GM23338 (cell line): ENCODE results near the gene FMN1. TPM values are rescaled to one million over a fixed set of nuclear protein-coding genes. Genes with fewer than 3 reads are reported as not detected.

ENCODE experiments used
- ATAC-seq: fragments of 200-7000 bp; cut with Tn5 transposase; 3 replicates; pipeline ENCODE4 v1.9.1; 2020
- DNase-seq: peaks from one replicate; pipeline ENCODE4 v3.0.0-alpha.2; 2015; ENCODE audit warnings: low spot score
- H2AFZ ChIP-seq: fragments of 200-600 bp; sonication (generic); 2 replicates; pipeline ENCODE4 v1.8.0; 2016; ENCODE audit warnings: antibody characterized with exemption, mild to moderate bottlenecking, moderate library complexity
- H3F3A ChIP-seq: fragments of 200-600 bp; sonication (generic); replicated peaks from 2 replicates; pipeline ENCODE4 v1.8.0; 2017; ENCODE audit warnings: antibody characterized with exemption, mixed run types, low read depth
- H3K27ac ChIP-seq: fragments of 200-600 bp; sonication (generic); 2 replicates; pipeline ENCODE4 v1.6.1; 2016; ENCODE audit warnings: low read depth
- H3K27me3 ChIP-seq: fragments of 200-600 bp; sonication (generic); 2 replicates; pipeline ENCODE4 v1.8.0; 2016; ENCODE audit warnings: mild to moderate bottlenecking, mixed run types, moderate library complexity; ENCODE audit not compliant: insufficient read depth
- H3K36me3 ChIP-seq: fragments of 200-600 bp; sonication (generic); 2 replicates; pipeline ENCODE4 v1.8.0; 2016; ENCODE audit warnings: mild to moderate bottlenecking; ENCODE audit not compliant: insufficient read depth
- H3K4me1 ChIP-seq: fragments of 200-600 bp; sonication (generic); 2 replicates; pipeline ENCODE4 v1.8.0; 2016; ENCODE audit warnings: mild to moderate bottlenecking, moderate library complexity; ENCODE audit not compliant: insufficient read depth
- H3K4me2 ChIP-seq: fragments of 200-600 bp; sonication (generic); 2 replicates; pipeline ENCODE4 v1.7.1; 2017; ENCODE audit warnings: mixed run types
- H3K4me3 ChIP-seq: fragments of 200-600 bp; sonication (generic); 2 replicates; pipeline ENCODE4 v1.6.1; 2016; ENCODE audit warnings: mixed run types
- H3K79me2 ChIP-seq: fragments of 200-600 bp; sonication (generic); replicated peaks from 2 replicates; pipeline ENCODE4 v1.8.0; 2017; ENCODE audit warnings: mild to moderate bottlenecking; ENCODE audit not compliant: insufficient read depth
- H3K9me2 ChIP-seq: fragments of 200-600 bp; sonication (generic); 2 replicates; pipeline ENCODE4 v1.8.0; 2017; ENCODE audit not compliant: insufficient read depth
- H4K20me1 ChIP-seq: fragments of 200-600 bp; sonication (generic); replicated peaks from 2 replicates; pipeline ENCODE4 v1.8.0; 2017; ENCODE audit warnings: mild to moderate bottlenecking; ENCODE audit not compliant: insufficient read depth
- H3K27ac Mint-ChIP-seq: 2 replicates; pipeline ENCODE4 v1.8.0; 2020; ENCODE audit warnings: inconsistent platforms, mild to moderate bottlenecking, moderate library complexity, mixed read lengths
- H3K27me3 Mint-ChIP-seq: 3 replicates; pipeline ENCODE4 v1.8.0; 2022; ENCODE audit warnings: low read depth, mild to moderate bottlenecking, moderate library complexity, mixed read lengths, inconsistent platforms; ENCODE audit not compliant: insufficient read depth, poor library complexity
- H3K36me3 Mint-ChIP-seq: 3 replicates; pipeline ENCODE4 v1.8.0; 2021; ENCODE audit warnings: low read depth, mild to moderate bottlenecking, inconsistent platforms, moderate library complexity, mixed read lengths
- H3K4me1 Mint-ChIP-seq: 3 replicates; pipeline ENCODE4 v1.8.0; 2020; ENCODE audit warnings: mild to moderate bottlenecking, inconsistent platforms, mixed read lengths
- H3K4me3 Mint-ChIP-seq: 3 replicates; pipeline ENCODE4 v1.8.0; 2021; ENCODE audit warnings: moderate library complexity, mild to moderate bottlenecking, inconsistent platforms, mixed read lengths
- H3K9me3 Mint-ChIP-seq: 3 replicates; pipeline ENCODE4 v1.8.0; 2020; ENCODE audit warnings: moderate library complexity, mild to moderate bottlenecking, inconsistent platforms, mixed read lengths
- CREB1 ChIP-seq: fragments of 250-450 bp; sonication (Bioruptor Pico); IDR thresholded peaks from 2 replicates; pipeline ENCODE4 v1.5.0; 2020; ENCODE audit warnings: low read depth, mild to moderate bottlenecking, moderate library complexity
- EZH2 ChIP-seq: fragments of 200-600 bp; sonication (generic); IDR thresholded peaks from one replicate; pipeline ENCODE4 v1.8.0; 2017; ENCODE audit warnings: antibody characterized with exemption, mild to moderate bottlenecking, low read depth; ENCODE audit not compliant: unreplicated experiment
- EZH2phosphoT487 ChIP-seq: fragments of 200-600 bp; sonication (generic); IDR thresholded peaks from one replicate; pipeline ENCODE4 v1.8.1; 2018; ENCODE audit warnings: antibody characterized with exemption; ENCODE audit not compliant: unreplicated experiment
- JUNB ChIP-seq: IDR thresholded peaks from one replicate; pipeline ENCODE4 v1.6.1; 2016; ENCODE audit warnings: antibody characterized with exemption; ENCODE audit not compliant: unreplicated experiment
- NANOG ChIP-seq: IDR thresholded peaks from 2 replicates; pipeline ENCODE4 v1.6.1; 2016; ENCODE audit warnings: antibody characterized with exemption, borderline replicate concordance
- POLR2AphosphoS5 ChIP-seq: IDR thresholded peaks from 2 replicates; pipeline ENCODE4 v1.6.1; 2016; ENCODE audit warnings: antibody characterized with exemption, low read depth
- STAT1 ChIP-seq: IDR thresholded peaks from one replicate; pipeline ENCODE4 v1.6.1; 2016; ENCODE audit warnings: antibody characterized with exemption; ENCODE audit not compliant: unreplicated experiment
- ZNF114 ChIP-seq: fragments of 250-450 bp; sonication (Bioruptor Pico); IDR thresholded peaks from 2 replicates; pipeline ENCODE4 v1.5.0; 2020; ENCODE audit warnings: mild to moderate bottlenecking, moderate library complexity
- ZNF331 ChIP-seq: fragments of 250-450 bp; sonication (Bioruptor Pico); IDR thresholded peaks from 2 replicates; pipeline ENCODE4 v1.5.0; 2020; ENCODE audit warnings: low read depth, mild to moderate bottlenecking, moderate library complexity
- polyA plus RNA-seq: library from polyadenylated mRNA; unstranded; fragments of >200 nt; fragmentation: Nextera tagmentation; extraction: Ambion mirVana; gene quantifications from 2 replicates; pipeline ENCODE4 v1.2.1, GENCODE V29; 2016
- total RNA-seq: library from RNA; depleted of rRNA; stranded (reverse); fragments of >200 nt; shearing (Covaris generic); gene quantifications from 2 replicates; pipeline ENCODE4 v1.2.3, GENCODE V29; 2014
- TF ChIP-seq, protein P1 (sequence below), 2 experiments: fragments of 200-600 bp in 1 of 2; sonication (generic) in 1 of 2; conservative IDR thresholded peaks; 2 replicates each; pipeline versions ENCODE4 v1.5.1 to v1.6.1; 2016 to 2017; ENCODE audit warnings: antibody characterized with exemption in 2 of 2, low read depth in 2 of 2, mild to moderate bottlenecking in 2 of 2, moderate library complexity in 1 of 2
- TF ChIP-seq, protein P2 (sequence below): IDR thresholded peaks from one replicate; pipeline ENCODE4 v1.6.1; 2018; ENCODE audit warnings: antibody characterized with exemption; ENCODE audit not compliant: unreplicated experiment
- TF ChIP-seq, protein P3 (sequence below): fragments of 250-450 bp; sonication (Bioruptor Pico); IDR thresholded peaks from 2 replicates; pipeline ENCODE4 v1.5.0; 2020; ENCODE audit warnings: mild to moderate bottlenecking, moderate library complexity
- TF ChIP-seq, protein P4 (sequence below): IDR thresholded peaks from 2 replicates; pipeline ENCODE4 v1.6.1; 2016; ENCODE audit warnings: antibody characterized with exemption

The FMN1 gene
- total and polyA plus RNA-seq, 2 experiments from 2014 or later: 1.2 to 1.6 TPM

DNA sequence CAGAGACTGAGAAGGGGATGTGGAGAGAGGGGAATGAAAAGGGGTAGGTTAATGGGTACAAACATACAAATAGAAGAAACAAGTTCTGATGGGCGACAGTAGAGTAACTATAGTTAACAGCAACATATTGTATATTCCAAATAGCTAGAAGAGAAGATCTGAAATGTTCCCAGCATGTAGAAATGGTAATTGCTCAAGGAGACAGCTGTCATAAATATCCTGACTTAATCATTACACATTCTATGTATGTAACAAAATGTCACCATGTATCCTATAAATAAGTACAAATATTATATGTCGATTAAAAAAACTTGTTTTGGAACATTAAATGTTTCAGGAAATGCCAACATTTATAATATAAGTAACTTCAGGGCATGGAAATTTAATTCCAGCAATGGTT, 23.3 kb downstream of the FMN1 start:
- H3K4me1 Mint-ChIP-seq: no peaks in the 10 kb centered on the region
- no peak for ATAC-seq
- H4K20me1 ChIP-seq: no peaks in the 10 kb centered on the region

More for the DNA sequence above, 23.3 kb downstream of the FMN1 start:
- TF ChIP-seq, protein P1, sequence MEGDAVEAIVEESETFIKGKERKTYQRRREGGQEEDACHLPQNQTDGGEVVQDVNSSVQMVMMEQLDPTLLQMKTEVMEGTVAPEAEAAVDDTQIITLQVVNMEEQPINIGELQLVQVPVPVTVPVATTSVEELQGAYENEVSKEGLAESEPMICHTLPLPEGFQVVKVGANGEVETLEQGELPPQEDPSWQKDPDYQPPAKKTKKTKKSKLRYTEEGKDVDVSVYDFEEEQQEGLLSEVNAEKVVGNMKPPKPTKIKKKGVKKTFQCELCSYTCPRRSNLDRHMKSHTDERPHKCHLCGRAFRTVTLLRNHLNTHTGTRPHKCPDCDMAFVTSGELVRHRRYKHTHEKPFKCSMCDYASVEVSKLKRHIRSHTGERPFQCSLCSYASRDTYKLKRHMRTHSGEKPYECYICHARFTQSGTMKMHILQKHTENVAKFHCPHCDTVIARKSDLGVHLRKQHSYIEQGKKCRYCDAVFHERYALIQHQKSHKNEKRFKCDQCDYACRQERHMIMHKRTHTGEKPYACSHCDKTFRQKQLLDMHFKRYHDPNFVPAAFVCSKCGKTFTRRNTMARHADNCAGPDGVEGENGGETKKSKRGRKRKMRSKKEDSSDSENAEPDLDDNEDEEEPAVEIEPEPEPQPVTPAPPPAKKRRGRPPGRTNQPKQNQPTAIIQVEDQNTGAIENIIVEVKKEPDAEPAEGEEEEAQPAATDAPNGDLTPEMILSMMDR (conservative IDR thresholded peaks at IDR 0.05; ENCODE audit: low read depth in 2 of 2): no peak
- TF ChIP-seq ZNF114 (CRISPR knock-in tag) (no peak), STAT1 (no peak), EZH2 (no peak), JUNB (no peak), POLR2AphosphoS5 (no peak), NANOG (no peak), EZH2phosphoT487 (no peak), ZNF331 (no peak), CREB1 (CRISPR knock-in tag) (no peak)
- TF ChIP-seq, protein P2, sequence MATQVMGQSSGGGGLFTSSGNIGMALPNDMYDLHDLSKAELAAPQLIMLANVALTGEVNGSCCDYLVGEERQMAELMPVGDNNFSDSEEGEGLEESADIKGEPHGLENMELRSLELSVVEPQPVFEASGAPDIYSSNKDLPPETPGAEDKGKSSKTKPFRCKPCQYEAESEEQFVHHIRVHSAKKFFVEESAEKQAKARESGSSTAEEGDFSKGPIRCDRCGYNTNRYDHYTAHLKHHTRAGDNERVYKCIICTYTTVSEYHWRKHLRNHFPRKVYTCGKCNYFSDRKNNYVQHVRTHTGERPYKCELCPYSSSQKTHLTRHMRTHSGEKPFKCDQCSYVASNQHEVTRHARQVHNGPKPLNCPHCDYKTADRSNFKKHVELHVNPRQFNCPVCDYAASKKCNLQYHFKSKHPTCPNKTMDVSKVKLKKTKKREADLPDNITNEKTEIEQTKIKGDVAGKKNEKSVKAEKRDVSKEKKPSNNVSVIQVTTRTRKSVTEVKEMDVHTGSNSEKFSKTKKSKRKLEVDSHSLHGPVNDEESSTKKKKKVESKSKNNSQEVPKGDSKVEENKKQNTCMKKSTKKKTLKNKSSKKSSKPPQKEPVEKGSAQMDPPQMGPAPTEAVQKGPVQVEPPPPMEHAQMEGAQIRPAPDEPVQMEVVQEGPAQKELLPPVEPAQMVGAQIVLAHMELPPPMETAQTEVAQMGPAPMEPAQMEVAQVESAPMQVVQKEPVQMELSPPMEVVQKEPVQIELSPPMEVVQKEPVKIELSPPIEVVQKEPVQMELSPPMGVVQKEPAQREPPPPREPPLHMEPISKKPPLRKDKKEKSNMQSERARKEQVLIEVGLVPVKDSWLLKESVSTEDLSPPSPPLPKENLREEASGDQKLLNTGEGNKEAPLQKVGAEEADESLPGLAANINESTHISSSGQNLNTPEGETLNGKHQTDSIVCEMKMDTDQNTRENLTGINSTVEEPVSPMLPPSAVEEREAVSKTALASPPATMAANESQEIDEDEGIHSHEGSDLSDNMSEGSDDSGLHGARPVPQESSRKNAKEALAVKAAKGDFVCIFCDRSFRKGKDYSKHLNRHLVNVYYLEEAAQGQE: no peak
- TF ChIP-seq, protein P3, sequence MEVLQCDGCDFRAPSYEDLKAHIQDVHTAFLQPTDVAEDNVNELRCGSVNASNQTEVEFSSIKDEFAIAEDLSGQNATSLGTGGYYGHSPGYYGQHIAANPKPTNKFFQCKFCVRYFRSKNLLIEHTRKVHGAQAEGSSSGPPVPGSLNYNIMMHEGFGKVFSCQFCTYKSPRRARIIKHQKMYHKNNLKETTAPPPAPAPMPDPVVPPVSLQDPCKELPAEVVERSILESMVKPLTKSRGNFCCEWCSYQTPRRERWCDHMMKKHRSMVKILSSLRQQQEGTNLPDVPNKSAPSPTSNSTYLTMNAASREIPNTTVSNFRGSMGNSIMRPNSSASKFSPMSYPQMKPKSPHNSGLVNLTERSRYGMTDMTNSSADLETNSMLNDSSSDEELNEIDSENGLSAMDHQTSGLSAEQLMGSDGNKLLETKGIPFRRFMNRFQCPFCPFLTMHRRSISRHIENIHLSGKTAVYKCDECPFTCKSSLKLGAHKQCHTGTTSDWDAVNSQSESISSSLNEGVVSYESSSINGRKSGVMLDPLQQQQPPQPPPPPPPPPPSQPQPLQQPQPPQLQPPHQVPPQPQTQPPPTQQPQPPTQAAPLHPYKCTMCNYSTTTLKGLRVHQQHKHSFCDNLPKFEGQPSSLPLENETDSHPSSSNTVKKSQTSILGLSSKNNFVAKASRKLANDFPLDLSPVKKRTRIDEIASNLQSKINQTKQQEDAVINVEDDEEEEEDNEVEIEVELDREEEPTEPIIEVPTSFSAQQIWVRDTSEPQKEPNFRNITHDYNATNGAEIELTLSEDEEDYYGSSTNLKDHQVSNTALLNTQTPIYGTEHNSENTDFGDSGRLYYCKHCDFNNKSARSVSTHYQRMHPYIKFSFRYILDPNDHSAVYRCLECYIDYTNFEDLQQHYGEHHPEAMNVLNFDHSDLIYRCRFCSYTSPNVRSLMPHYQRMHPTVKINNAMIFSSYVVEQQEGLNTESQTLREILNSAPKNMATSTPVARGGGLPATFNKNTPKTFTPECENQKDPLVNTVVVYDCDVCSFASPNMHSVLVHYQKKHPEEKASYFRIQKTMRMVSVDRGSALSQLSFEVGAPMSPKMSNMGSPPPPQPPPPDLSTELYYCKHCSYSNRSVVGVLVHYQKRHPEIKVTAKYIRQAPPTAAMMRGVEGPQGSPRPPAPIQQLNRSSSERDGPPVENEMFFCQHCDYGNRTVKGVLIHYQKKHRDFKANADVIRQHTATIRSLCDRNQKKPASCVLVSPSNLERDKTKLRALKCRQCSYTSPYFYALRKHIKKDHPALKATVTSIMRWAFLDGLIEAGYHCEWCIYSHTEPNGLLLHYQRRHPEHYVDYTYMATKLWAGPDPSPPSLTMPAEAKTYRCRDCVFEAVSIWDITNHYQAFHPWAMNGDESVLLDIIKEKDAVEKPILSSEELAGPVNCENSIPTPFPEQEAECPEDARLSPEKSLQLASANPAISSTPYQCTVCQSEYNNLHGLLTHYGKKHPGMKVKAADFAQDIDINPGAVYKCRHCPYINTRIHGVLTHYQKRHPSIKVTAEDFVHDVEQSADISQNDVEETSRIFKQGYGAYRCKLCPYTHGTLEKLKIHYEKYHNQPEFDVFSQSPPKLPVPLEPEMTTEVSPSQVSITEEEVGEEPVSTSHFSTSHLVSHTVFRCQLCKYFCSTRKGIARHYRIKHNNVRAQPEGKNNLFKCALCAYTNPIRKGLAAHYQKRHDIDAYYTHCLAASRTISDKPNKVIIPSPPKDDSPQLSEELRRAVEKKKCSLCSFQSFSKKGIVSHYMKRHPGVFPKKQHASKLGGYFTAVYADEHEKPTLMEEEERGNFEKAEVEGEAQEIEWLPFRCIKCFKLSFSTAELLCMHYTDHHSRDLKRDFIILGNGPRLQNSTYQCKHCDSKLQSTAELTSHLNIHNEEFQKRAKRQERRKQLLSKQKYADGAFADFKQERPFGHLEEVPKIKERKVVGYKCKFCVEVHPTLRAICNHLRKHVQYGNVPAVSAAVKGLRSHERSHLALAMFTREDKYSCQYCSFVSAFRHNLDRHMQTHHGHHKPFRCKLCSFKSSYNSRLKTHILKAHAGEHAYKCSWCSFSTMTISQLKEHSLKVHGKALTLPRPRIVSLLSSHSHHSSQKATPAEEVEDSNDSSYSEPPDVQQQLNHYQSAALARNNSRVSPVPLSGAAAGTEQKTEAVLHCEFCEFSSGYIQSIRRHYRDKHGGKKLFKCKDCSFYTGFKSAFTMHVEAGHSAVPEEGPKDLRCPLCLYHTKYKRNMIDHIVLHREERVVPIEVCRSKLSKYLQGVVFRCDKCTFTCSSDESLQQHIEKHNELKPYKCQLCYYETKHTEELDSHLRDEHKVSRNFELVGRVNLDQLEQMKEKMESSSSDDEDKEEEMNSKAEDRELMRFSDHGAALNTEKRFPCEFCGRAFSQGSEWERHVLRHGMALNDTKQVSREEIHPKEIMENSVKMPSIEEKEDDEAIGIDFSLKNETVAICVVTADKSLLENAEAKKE (CRISPR knock-in tag): no peak
- TF ChIP-seq, protein P4, sequence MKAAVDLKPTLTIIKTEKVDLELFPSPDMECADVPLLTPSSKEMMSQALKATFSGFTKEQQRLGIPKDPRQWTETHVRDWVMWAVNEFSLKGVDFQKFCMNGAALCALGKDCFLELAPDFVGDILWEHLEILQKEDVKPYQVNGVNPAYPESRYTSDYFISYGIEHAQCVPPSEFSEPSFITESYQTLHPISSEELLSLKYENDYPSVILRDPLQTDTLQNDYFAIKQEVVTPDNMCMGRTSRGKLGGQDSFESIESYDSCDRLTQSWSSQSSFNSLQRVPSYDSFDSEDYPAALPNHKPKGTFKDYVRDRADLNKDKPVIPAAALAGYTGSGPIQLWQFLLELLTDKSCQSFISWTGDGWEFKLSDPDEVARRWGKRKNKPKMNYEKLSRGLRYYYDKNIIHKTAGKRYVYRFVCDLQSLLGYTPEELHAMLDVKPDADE: no peak
- no peak overlapping the region for H2AFZ ChIP-seq
- no peaks in the 10 kb centered on the region for H3K36me3 ChIP-seq
- Mint-ChIP-seq H3K27ac (no peak overlapping the region), H3K36me3 (no peaks in the 10 kb centered on the region), H3K27me3 (no peaks in the 10 kb centered on the region), H3K4me3 (no peak overlapping the region), H3K9me3 (no peaks in the 10 kb centered on the region)
- no peak for DNase-seq
- no peaks in the 10 kb centered on the region for H3K27me3 ChIP-seq
- no peaks in the 10 kb centered on the region for H3K9me2 ChIP-seq
- no peaks in the 10 kb centered on the region for H3K79me2 ChIP-seq
- no peak overlapping the region for H3K4me3 ChIP-seq
- H3K27ac ChIP-seq: no peak overlapping the region
- no peak overlapping the region for H3K4me2 ChIP-seq
- no peaks in the 10 kb centered on the region for H3K4me1 ChIP-seq
- H3F3A ChIP-seq: no peaks in the 10 kb centered on the region
